ENCODE measurements around the gene SLC5A10.

GRCh38 chr17:19005789-19006430 lies 53.9 kb downstream of the SLC5A10 start:
- TF ChIP-seq CTCF (IDR thresholded peaks at IDR 0.05; ENCODE audit: borderline replicate concordance, extremely low read depth, low read length, poor library complexity, severe bottlenecking) (no peak), EZH2 (IDR thresholded peaks at IDR 0.05; ENCODE audit: borderline replicate concordance, low read depth, low read length, severe bottlenecking) (no peak)

All from DND-41 (cell line).